MV-4-11 (cell line): ENCODE results near the gene CCP110.
"Not testable (repeated sequence)": the region's sequence is repeated elsewhere in the genome, so short reads cannot be mapped to it uniquely, and the experiment has no call there.

ENCODE experiments used
- DNase-seq: peaks from one replicate; lab custom pipeline; 2025; lab: John Stamatoyannopoulos, UW

The CCP110 gene

DNA sequence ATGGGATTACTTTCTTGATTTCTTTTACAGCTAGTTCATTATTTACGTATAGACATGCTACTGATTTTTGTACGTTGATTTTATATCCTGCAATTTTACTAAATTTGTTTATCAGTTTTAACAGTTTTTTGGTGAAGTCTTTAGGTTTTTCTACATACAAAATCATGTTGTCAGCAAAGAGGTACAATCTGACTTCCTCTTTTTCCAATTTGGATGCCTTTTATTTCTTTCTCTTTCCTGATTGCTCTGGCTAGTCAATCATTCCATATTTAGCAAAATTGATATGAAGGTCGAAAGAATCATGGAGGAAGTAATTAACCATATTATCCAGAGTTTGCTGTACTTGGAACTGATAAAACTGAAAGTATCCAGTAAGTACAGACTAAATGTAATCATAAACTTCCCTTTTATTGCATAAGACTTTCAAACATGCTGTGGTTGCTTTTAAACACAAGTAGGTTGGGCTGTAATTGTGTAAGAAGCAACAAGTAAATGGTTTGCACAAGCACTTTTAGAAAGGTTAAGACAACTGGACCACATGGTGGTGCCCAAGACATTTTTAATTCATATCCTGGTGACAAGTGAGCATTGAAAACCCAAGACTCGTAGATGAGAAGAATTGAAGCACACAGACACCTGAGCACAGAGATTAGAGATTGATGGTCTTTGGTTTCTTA is 10.2 kb upstream of the CCP110 start:
- peak; percentile 96 for DNase-seq

- no peak for DNase-seq
Observed at GRCh38 chr16:19515757-19516156, 8.0 kb upstream of the CCP110 start.

DNA sequence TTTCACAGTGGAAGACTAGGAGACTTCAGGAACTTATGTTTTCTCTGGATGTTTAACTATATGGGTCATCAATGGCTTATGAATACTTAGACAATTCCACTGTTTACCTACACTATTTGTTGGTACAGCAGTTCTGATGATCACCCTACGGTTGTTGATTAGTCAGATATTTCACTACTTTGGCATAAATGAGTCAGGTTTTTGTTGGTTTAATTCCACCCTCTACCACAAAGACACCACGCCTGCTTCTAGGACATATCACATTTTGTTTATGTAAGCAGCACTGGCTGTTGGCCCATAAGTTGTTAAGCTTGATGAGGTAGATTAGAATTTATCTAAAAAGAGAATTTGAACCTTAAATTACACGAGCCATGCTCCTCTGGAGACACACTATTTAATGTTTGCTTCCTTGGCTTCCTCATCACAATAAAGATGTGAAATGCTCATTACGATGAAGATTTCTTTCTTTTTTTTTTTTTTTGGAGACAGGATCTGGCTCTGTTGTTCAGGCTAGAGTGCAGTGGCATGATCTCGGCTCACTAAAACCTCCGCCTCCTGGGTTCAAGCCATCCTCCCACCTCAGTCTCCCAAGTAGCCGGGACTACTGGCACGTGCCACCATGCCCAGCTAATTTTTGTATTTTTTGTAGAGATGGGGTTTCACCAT is 6.2 kb upstream of the CCP110 start:
- no peak for DNase-seq

DNA sequence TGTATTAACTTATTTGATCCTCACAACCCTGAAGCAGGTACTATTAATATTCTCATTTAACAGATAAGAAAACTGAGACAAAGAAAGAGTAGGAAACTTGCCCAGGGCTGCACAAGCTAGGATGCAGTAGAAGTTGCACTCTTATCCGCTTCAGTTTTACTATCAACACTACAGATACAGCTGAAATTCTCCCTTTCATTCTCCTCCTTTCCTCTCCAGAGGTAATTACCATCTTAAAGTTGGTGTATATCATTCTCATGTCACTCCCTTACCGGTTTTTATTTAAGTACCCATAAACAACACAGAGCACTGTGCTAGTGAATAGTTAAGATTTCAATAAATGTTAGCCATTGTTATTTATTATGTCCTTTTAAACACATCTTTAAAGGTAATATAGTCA is 5.4 kb upstream of the CCP110 start:
- no peak for DNase-seq

- DNase-seq = no peak
Observed at GRCh38 chr16:19520861-19521331, 2.8 kb upstream of the CCP110 start.

- peak; percentile 85 for DNase-seq
Observed at GRCh38 chr16:19521471-19522396, 2.0 kb upstream of the CCP110 start, which contains the start of gene GDE1. GDE1 (minus strand) TSS chr16:19522098; CDS start chr16:19521964, 134 bp downstream.

GRCh38 chr16:19522397-19522732 is 1.4 kb upstream of the CCP110 start:
- DNase-seq = no peak

DNA sequence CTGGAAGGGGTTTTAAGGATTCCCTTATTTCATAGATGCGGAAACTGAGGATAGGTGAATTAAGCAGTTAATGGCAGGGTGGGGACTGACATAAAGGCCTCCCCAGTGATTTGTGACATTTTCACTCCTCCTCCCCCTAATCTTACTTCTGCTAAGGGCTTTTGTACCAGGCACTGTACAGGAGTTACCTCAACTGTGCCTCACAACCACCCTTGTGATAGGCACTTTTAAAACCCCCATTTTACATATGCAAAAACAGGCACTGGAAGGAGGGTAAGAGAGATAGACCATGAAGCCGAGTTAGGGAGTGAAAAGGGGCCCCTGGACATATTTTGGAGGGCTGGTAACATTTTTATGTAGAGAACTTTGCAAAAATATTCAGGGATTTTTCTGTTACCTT is 982 bp upstream of the CCP110 start:
- no peak for DNase-seq

GRCh38 chr16:19523184-19523558 is 571 bp upstream of the CCP110 start:
- no peak for DNase-seq

DNA sequence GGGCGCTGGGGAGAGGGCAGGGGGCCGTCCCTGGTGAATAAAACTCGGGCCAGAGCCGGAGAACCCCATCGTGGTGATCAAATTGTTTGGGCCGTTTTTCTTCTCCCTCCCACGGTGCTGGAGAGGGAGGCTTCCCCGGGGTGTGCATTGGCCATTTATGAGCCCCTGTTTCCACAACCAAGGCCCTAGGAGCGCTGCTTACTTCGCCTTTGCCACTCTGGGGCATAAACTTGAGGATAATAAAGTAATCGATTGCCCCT is 544 bp downstream of the CCP110 start:
- DNase-seq = no peak

- DNase-seq = peak; percentile 60
Observed at GRCh38 chr16:19524616-19525384, 1.1 kb downstream of the CCP110 start.

DNA sequence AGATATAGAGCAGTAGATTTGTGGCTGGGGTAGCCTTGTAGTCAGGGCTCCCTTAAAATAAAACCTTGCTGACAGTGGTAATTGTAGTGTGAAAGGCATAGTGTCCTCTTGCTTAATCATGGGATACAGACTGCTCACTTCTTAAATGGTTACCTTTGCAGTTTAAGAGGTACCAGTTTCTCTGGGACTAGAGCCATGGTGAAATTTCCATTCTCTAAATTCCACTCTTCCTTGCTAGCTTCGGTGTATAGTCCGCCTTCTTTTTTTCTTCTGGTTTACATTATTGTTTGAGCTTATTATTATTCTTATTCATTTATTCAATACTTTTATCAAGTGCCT is 1.6 kb downstream of the CCP110 start:
- DNase-seq = no peak

DNA sequence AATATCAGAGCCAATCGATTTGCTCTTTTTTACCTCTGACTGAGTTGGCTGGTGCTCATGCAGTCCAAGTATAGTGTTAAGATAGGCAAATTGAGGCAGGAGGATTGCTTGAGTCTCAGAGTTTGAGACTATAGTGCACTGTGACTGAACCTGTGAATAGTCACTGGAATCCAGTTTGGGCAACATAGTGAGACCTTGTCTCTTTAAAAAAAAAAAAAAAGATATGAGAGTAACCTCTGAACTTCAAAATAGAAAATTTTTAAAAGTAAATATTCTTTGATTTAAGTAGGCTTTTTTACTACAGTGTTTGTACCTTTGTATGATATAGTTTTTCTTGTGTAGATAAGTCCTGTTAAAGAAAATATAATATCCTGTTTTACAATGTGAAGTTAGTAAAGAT is 3.4 kb downstream of the CCP110 start:
- DNase-seq = no peak

DNA sequence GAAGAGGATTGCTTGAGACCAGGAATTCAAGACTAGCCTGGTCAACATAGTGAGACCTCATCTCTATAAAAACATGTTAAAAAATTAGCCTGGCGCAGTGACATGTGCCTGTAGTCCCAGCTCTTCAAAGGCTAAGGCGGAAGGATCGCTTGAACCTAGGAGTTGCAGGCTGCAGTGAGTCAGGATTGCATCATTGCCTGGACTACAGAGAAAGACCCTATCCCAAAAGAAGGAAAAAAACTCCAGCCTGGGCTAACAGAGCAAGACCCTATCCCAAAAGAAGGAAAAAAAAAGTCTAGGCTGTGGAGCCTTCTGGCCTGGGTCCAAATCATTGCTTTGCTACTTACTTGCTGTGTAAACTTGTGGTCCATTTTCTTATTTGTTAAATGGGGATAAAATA is 4.9 kb downstream of the CCP110 start:
- DNase-seq = no peak

- no peak for DNase-seq
Observed at GRCh38 chr16:19532601-19533000, 8.9 kb downstream of the CCP110 start.

GRCh38 chr16:19540241-19540970 is 16.7 kb downstream of the CCP110 start:
- DNase-seq = no peak

DNA sequence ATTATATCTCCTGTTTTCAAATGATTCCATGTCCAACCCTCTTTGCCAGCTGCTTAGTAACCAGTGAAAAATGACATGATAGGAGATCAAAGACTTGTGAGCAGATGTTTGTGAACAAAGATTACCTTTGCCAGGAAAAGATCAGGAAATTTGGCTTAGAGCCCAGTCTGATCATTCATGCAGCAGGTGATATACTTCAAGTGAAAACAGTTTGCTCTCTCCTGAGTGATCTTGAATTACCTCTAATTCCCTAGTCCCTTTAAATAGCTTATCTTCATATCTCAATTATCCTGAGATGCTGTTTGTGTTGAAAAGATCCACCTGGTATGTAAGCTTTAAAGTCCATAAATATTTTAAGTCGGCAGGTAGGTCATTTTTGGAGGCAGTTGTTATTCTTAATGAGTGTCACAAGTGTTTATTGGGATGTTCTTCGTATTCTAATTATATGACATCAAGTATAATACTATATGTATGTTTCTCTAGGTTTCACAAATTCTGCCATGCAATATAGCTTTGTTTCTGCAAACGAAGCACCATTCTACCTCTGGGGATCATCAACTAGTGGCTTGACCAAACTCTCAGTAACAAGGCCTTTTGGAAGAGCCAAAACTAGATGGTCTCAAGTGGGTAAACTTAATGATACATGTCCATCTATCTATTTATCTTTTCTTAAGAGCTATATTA is 18.5 kb downstream of the CCP110 start:
- DNase-seq = no peak

- not testable (repeated sequence) for DNase-seq
Observed at GRCh38 chr16:19543278-19543996, 19.7 kb downstream of the CCP110 start.

- no peak for DNase-seq
Observed at GRCh38 chr16:19548144-19548543, 24.4 kb downstream of the CCP110 start.

DNA sequence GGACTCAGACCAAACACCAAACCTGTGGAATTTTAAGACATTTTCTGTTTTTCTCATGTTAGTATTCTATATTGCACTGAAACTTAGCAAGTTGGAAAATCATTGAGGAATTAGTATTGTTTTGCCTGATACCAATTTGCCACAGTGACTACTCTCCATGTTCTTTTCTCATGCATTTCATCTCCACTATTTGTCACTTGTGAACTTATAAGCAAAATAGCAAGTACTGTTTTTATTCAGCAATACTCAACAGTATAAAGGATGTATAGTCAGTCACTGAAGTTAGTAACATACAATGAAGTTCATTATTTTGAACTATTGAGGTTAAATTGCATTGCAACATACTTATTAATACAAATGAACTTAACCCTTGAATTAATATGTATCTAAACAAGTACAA is 25.9 kb downstream of the CCP110 start:
- DNase-seq = no peak
